Inflammatory macrophage treated with lipopolysaccharide for 4 hours (primary cell): ENCODE measurements around the gene ZCCHC24.
"Not testable (repeated sequence)": the region's sequence is repeated elsewhere in the genome, so short reads cannot be mapped to it uniquely, and the experiment has no call there.

Experiments used
- DNase-seq: peaks from one replicate; pipeline ENCODE4 v3.0.0-alpha.2; 2020

The ZCCHC24 gene

DNA sequence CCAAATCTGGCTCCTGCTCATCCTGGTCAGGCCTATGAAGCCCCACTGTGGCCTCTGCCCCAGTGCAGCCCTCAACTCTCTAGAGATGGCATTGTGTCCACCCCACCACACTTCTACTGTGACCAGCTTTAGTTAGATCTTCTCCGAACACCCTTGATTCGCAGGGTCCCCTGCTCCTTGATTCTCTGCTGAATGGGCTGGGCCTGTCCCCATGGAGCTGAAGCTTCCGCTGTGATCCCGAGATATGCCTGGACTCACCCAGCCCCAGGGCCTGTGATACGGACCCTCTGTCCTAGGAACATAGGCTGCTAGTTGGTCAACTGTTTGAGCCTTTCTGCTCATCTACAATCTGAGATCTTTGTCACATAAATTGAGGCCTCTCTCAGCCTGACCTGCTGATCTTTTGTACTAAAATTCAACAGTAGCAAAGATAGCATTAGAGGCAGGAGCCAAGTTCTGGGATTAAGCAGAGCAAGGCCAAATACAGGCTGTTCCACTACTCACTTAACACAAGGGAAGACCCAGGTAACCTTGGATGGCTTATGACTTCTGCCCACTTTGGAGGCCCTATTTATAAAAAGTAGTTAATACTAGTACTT, 104.7 kb downstream of the ZCCHC24 start:
- DNase-seq: no peak

DNA sequence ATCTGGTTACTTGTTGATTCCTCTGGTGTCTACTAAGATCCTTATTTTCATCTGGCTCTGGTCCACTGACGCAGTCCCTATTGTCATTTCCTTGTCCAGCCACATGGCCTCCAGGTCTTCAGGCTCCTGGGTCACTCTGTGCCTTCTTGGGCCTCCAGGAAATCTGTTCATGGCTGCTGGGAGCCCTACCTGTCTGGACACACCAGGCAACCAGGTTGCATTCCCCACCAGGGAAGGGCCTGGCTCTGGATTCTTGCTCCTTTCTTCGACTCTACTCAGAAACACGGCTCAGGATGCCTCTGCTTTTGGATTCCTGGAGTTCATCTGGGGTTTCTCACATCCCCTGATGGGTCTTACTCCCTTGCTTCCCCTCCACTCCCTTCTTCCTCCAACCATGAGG, 106.2 kb downstream of the ZCCHC24 start:
- DNase-seq: no peak

DNA sequence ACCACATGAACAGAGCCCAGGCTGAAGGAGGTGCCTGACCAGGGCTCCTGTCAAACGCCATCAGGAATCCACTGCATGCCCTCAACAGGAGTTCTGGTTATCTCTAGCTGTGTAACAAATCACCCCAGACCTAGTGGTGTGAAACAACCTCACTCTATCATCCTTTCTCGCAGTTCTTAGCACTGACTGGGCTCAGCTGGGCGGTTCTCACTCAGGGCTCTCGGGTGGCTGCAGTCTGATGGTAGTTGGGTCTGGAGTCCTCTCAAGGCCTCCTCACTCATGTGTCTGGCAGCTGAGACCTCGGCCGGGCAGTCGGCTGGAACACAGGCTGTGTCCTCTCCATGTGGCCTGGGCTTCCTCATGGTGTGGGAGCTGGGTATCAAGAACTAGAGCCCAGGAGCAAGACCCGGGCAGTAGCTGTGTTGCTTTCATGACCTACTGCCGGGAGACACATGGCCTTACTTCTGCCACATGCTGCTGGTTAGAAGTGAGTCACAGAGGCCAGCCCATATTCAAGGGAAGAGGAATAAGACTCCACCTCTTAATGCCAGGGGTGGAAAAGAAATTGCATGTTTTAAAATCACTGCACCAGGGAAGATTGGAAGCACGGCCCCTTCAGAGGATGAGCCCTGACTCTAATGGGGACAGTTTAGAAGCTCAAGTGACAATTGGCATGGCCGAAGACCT, 107.5 kb downstream of the ZCCHC24 start:
- not testable (repeated sequence) for DNase-seq

DNA sequence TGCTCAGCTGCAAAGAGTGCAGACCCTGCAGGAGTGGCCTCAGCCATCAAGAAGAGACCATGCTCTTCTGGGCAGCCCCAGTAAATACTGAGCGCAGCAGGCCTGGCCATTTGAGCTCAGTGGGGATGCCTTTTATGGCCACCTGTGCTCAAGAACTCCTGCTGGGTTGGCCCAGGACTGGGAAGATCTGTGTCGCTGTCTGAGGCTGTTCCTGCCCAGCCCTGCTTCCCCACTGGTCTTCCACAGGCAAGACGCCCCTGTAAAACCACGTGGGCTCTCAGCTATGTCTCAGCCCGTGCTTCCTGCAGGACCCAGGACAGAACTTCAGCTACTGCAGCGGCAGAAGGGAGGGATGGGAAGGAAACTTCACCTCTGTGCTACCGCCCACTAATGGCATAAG, 108.7 kb downstream of the ZCCHC24 start:
- DNase-seq: no peak

DNA sequence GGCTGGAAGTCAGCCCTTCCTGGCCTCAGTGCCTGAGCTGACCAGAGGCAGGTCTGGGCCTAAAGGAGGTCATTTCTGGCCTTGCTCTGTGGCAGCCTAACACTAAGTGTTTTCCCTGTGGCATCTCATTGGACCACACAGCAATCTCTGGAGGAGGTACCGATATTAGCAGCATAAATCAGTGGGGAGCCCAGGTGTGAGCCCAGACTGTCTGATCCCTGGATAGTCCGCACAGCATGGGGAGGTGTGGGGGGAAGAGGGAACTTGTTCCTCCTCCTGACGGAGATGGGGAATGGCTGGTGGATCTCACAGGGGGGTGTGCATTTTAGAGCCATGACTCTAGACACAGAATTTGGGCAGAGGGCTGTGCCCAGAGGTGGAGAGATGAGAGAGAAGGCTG, 109.1 kb downstream of the ZCCHC24 start:
- no peak for DNase-seq

DNA sequence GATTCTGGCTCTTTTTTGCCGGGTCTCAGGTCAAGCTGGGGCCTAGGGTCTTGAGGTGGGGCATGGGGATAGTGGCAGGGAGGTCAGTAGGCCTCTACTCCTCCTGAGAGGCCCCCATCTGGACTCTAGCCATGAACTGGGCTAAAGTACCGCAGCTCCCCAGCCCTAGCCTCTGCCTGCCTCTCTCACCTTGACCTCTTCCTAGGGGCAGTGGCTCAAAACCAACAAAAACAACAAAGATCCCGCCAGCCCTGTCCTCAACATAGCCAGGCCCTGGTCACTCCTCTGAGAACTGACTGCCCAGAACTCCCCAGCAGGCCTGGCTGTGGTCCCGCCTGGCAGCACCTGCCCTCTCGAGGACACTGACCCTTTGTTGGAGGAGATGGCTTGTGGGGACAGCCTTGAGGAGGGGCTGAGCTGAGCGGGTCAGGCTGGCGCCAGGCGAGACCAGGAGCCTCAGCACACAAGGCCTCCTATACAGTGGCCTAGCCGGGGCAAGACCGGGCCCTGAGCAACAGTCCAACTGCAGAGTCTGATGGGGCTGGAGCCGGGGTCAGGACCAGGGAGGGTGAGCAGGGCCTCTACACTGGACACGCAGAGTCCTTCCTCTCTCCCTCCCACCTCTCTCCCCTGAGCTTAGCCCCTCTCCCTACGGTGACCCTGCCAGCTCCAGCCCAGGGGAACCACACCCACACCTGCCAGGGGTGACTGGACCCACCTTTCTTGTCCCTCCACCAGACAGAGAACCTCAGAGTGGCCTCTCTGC, 109.8 kb downstream of the ZCCHC24 start:
- no peak for DNase-seq

DNA sequence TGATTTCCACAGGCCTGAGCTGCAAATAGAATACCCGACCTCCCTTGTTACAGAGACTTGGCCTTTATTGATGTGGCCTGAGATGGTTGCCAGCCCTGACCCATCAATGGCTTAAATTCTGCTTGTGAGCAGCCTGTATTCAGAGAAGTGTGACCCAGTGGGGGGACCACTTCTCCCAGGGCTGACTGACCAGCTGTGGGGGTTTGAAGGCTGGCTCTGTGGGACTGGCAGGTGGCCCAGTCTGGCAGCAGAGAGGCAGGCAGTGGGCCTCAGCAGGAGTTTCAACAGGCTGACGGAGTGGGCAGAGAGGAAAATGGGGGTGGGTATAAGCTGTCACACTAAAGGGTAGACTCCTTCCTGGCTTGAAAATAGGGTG, 110.3 kb downstream of the ZCCHC24 start:
- DNase-seq: no peak

DNA sequence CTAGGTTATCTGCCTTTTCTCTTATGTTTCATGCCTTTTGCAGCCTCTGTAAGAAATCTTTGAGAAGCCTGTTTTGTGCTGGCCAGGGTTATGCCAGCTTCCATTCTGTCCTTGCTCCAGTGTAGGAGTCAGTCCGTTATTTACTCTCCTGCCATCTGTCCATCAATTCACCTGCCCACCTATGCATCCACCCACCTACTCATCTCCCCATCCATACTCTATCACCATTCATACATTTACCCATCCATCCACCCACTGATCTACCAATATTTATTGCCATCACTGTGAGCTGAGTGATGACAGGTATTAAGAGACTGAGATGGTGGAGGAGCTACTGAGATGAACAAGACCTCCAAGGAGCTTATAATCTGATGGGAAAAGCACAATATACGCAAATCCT, 110.9 kb downstream of the ZCCHC24 start:
- no peak for DNase-seq

DNA sequence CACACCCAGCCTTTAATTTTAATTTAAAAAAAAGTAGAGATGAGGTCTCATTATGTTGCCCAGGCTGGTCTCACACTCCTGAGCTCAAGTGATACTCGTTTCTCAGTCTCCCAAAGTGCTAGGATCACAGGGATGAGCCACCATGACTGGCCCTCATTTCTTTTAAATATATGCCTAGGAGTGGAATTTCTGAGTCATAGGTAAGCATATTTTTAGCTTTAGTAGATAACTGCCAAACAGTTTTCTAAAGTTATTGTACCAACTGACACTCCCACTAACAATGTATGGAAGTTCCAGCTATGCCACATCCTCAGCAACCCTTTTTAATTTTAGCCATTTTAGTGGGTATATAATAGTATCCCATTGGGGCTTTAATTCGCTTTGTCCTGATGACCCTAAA, 111.9 kb downstream of the ZCCHC24 start:
- DNase-seq: no peak

DNA sequence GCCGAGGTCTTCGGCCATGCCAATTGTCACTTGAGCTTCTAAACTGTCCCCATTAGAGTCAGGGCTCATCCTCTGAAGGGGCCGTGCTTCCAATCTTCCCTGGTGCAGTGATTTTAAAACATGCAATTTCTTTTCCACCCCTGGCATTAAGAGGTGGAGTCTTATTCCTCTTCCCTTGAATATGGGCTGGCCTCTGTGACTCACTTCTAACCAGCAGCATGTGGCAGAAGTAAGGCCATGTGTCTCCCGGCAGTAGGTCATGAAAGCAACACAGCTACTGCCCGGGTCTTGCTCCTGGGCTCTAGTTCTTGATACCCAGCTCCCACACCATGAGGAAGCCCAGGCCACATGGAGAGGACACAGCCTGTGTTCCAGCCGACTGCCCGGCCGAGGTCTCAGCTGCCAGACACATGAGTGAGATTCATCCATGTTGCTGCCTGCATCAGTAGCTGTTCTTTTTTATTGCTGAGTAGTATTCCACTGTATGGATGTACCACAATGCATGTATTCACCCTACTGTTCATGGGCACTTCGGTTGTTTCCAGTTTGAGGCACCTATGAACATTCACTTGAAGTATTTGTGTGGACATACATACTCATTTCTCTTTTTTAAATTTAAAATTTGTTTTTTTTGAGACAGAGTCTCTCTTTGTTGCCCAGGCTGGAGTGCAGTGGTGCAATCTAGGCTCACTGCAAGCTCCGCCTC, 112.7 kb downstream of the ZCCHC24 start:
- not testable (repeated sequence) for DNase-seq
